Fibroblast of peridontal ligament (primary cell): ENCODE data around the gene HMGA1.

Source experiments
- DNase-seq: peaks from one replicate; pipeline ENCODE4 v3.0.0-alpha.2; 2010; ENCODE audit errors: extremely low read depth

The HMGA1 gene

GRCh38 chr6:34292954-34293353 is 56.3 kb downstream of the HMGA1 start:
- DNase-seq = no peak

GRCh38 chr6:34295721-34296120 is 59.0 kb downstream of the HMGA1 start:
- no peak for DNase-seq
